Measurements from ENCODE around the gene INPP5A. TPM values are rescaled to one million over a fixed set of nuclear protein-coding genes. Genes with fewer than 3 reads are reported as not detected.

Gene INPP5A
- total and polyA plus RNA-seq, 10 of the 15 experiments (the other 5 are each of a cell fraction or from before 2014, with no cell fraction given) = 0.52 to 15.0 (median 6.3) TPM

DNA sequence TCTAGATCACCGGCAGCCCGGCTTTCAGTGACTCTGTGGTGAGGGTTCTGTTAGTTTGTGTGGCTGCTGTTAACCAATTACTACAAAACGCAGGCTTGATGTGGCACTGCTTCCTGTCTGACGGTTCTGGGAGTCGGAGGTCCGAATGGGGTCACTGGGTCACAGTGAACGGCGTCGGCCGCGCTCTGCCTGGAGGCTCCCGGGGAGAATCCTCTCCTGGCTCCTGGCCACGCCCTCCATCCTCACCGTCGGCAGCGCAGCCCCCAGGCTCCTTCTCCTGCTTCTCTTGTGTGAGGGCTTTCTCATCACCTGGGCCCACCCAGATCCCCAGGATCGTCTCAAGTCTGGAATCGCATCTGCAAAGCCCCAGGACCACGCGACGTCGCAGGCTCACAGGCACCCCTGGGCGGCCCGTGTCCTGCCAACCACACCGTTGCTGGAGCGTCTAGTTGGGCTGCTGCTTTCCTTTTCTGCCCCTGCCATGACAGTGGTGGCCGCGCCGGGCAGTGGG is 280.2 kb downstream of the INPP5A start (continued):
- TF ChIP-seq NFIC (IDR thresholded peaks at IDR 0.05; ENCODE audit: low read depth, low read length) (no peak), MLLT1 (IDR thresholded peaks at IDR 0.05) (no peak), IKZF2 (IDR thresholded peaks at IDR 0.05) (no peak), KLF5 (IDR thresholded peaks at IDR 0.05; ENCODE audit: partially characterized antibody) (no peak), MTA3 (IDR thresholded peaks at IDR 0.05; ENCODE audit: borderline replicate concordance, low read length) (no peak), TCF3 (IDR thresholded peaks at IDR 0.05; ENCODE audit: borderline replicate concordance, insufficient read depth, low read depth, low read length) (no peak)
- TF ChIP-seq, protein P1, sequence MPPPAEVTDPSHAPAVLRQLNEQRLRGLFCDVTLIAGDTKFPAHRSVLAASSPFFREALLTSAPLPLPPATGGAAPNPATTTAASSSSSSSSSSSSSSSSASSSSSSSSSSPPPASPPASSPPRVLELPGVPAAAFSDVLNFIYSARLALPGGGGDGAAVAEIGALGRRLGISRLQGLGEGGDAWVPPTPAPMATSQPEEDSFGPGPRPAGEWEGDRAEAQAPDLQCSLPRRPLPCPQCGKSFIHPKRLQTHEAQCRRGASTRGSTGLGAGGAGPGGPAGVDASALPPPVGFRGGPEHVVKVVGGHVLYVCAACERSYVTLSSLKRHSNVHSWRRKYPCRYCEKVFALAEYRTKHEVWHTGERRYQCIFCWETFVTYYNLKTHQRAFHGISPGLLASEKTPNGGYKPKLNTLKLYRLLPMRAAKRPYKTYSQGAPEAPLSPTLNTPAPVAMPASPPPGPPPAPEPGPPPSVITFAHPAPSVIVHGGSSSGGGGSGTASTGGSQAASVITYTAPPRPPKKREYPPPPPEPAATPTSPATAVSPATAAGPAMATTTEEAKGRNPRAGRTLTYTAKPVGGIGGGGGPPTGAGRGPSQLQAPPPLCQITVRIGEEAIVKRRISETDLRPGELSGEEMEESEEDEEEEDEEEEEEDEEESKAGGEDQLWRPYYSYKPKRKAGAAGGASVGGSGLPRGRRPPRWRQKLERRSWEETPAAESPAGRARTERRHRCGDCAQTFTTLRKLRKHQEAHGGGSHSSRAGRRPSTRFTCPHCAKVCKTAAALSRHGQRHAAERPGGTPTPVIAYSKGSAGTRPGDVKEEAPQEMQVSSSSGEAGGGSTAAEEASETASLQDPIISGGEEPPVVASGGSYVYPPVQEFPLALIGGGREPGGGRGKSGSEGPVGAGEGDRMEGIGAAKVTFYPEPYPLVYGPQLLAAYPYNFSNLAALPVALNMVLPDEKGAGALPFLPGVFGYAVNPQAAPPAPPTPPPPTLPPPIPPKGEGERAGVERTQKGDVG (CRISPR knock-in tag; IDR thresholded peaks at IDR 0.05) = no peak
- TF ChIP-seq, protein P2, sequence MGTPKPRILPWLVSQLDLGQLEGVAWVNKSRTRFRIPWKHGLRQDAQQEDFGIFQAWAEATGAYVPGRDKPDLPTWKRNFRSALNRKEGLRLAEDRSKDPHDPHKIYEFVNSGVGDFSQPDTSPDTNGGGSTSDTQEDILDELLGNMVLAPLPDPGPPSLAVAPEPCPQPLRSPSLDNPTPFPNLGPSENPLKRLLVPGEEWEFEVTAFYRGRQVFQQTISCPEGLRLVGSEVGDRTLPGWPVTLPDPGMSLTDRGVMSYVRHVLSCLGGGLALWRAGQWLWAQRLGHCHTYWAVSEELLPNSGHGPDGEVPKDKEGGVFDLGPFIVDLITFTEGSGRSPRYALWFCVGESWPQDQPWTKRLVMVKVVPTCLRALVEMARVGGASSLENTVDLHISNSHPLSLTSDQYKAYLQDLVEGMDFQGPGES (IDR thresholded peaks at IDR 0.05) = no peak

Measured in GM12878 (cell line).